Endothelial cell (in vitro differentiated cells): Measurements from ENCODE around the gene SHC4. TPM values are rescaled to one million over a fixed set of nuclear protein-coding genes. Genes with fewer than 3 reads are reported as not detected.

ENCODE experiments used
- DNase-seq: peaks from one replicate; pipeline ENCODE4 v3.0.0; 2021; ENCODE audit warnings: low spot score
- H3K27ac Mint-ChIP-seq: one replicate; pipeline ENCODE4 v1.8.0; 2021; ENCODE audit warnings: mixed read lengths, inconsistent platforms; ENCODE audit not compliant: unreplicated experiment
- H3K27me3 Mint-ChIP-seq: one replicate; pipeline ENCODE4 v1.8.0; 2021; ENCODE audit warnings: mild to moderate bottlenecking, moderate library complexity, mixed read lengths, inconsistent platforms; ENCODE audit not compliant: unreplicated experiment
- H3K36me3 Mint-ChIP-seq: one replicate; pipeline ENCODE4 v1.8.0; 2021; ENCODE audit warnings: mild to moderate bottlenecking, low read depth, mixed read lengths, inconsistent platforms; ENCODE audit not compliant: unreplicated experiment
- H3K4me1 Mint-ChIP-seq: one replicate; pipeline ENCODE4 v1.8.0; 2021; ENCODE audit warnings: mild to moderate bottlenecking, mixed read lengths, inconsistent platforms; ENCODE audit not compliant: unreplicated experiment
- H3K4me3 Mint-ChIP-seq: one replicate; pipeline ENCODE4 v1.8.0; 2021; ENCODE audit warnings: mild to moderate bottlenecking, mixed read lengths, inconsistent platforms; ENCODE audit not compliant: unreplicated experiment
- H3K9me3 Mint-ChIP-seq: one replicate; pipeline ENCODE4 v1.8.0; 2021; ENCODE audit warnings: mixed read lengths, inconsistent platforms; ENCODE audit not compliant: unreplicated experiment
- CTCF ChIP-seq: fragments of 200-600 bp; sonication (generic); IDR thresholded peaks from one replicate; pipeline ENCODE4 v1.5.0; 2021; ENCODE audit warnings: antibody characterized with exemption; ENCODE audit not compliant: unreplicated experiment
- total RNA-seq: library from RNA; stranded (reverse); fragmentation: NEBNext Ultra II Directional; extraction: Animal tissue kit (Norgen Biotek cat#: 25700); gene quantifications from one replicate; pipeline ENCODE4 v1.2.1, GENCODE V29; 2021; ENCODE audit not compliant: unreplicated experiment

The SHC4 gene
- total RNA-seq, 1 donor from 2014 or later = 6.8 TPM

GRCh38 chr15:48875241-48875960 lies 88.3 kb downstream of the SHC4 start:
- DNase-seq = no peak

GRCh38 chr15:48872632-48873031 lies 91.1 kb downstream of the SHC4 start:
- Mint-ChIP-seq H3K4me3 (no peak overlapping the region), H3K9me3 (no peaks in the 10 kb centered on the region), H3K36me3 (no peaks in the 10 kb centered on the region), H3K27ac (no peak overlapping the region), H3K4me1 (peaks cover 2% of the 10 kb centered on the region), H3K27me3 (peaks cover 1% of the 10 kb centered on the region)
- no peak for DNase-seq
- TF ChIP-seq CTCF = no peak

More at GRCh38 chr15:48875241-48875960, 88.3 kb downstream of the SHC4 start:
- Mint-ChIP-seq H3K27ac (no peak overlapping the region), H3K9me3 (no peaks in the 10 kb centered on the region), H3K4me3 (no peak overlapping the region), H3K4me1 (peaks cover 22% of the 10 kb centered on the region), H3K36me3 (no peaks in the 10 kb centered on the region), H3K27me3 (peaks cover 1% of the 10 kb centered on the region)
- TF ChIP-seq CTCF = no peak

DNA sequence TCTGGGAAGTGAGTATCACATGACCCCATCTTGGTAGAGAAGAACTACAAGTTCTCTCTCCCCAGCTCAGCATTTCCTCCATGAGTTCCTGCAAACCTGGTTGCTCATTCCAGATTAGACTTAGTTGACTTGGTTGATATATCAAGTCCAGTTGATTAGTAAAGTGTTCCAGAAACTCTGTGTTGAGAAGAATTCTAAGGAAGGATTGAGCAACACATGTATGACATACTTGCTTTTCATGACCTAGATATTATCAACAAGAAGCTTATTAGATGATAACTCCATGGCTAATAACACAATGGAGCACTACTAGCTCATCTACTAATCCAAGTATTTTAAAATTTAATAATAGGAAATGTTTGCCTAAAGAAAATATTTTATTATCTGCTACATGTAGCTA lies 92.2 kb downstream of the SHC4 start:
- no peaks in the 10 kb centered on the region for H3K27me3 Mint-ChIP-seq
- H3K4me1 Mint-ChIP-seq = no peaks in the 10 kb centered on the region
- DNase-seq = no peak
- no peak overlapping the region for H3K4me3 Mint-ChIP-seq
- peaks cover under 1% of the 10 kb centered on the region for H3K36me3 Mint-ChIP-seq
- no peak for TF ChIP-seq CTCF
- no peaks in the 10 kb centered on the region for H3K9me3 Mint-ChIP-seq
- no peak overlapping the region for H3K27ac Mint-ChIP-seq

DNA sequence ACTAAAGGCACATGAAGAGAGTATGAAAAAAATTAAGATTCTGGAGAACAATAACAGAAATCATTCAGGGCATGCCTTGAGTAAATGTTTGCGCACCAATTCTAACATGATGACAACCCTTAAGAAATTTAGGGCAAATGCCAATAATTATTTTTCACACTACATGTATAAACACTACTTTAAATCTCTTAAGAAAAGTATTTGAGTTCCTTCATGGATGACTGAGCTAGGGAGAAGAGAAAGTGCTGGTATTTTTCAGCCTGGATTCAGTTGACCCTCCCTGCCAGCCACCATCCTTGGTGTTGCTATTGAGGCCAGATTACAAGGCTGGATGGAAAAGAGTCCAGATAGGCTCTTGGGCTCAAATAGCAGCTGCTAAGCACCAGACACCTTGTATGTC lies 93.8 kb downstream of the SHC4 start:
- no peaks in the 10 kb centered on the region for H3K4me1 Mint-ChIP-seq
- no peak for TF ChIP-seq CTCF
- no peak overlapping the region for H3K27ac Mint-ChIP-seq
- DNase-seq = no peak
- no peaks in the 10 kb centered on the region for H3K9me3 Mint-ChIP-seq
- peaks cover 11% of the 10 kb centered on the region for H3K36me3 Mint-ChIP-seq
- no peak overlapping the region for H3K4me3 Mint-ChIP-seq
- H3K27me3 Mint-ChIP-seq = no peaks in the 10 kb centered on the region

GRCh38 chr15:48868536-48868935 lies 95.2 kb downstream of the SHC4 start:
- Mint-ChIP-seq H3K4me1 (no peaks in the 10 kb centered on the region), H3K27ac (no peak overlapping the region), H3K4me3 (no peak overlapping the region), H3K36me3 (peaks cover 11% of the 10 kb centered on the region), H3K9me3 (no peaks in the 10 kb centered on the region), H3K27me3 (no peaks in the 10 kb centered on the region)
- no peak for DNase-seq
- no peak for TF ChIP-seq CTCF
